Ovary (tissue), 9 donors: ENCODE results near the gene XPA. TPM values are rescaled to one million over a fixed set of nuclear protein-coding genes. Genes with fewer than 3 reads are reported as not detected.
A peak's percentile ranks its signal among the peaks of the same experiment; 100 is the strongest.

Experiments
- DNase-seq, 5 donors: peaks; one replicate each; pipeline ENCODE4 v3.0.0-alpha.2; 2019 to 2020
- H3K27ac ChIP-seq, 2 donors: fragments of 200-600 bp; one replicate each; pipeline versions ENCODE4 v1.5.1 to v1.8.0; 2019 to 2022
- H3K27me3 ChIP-seq: fragments of 200-600 bp; one replicate; pipeline ENCODE4 v1.8.0; 2022
- H3K36me3 ChIP-seq: fragments of 200-600 bp; sonication (generic); one replicate; pipeline ENCODE4 v1.5.1; 2019
- H3K4me1 ChIP-seq: one replicate; pipeline ENCODE4 v1.8.1; 2013; ENCODE audit warnings: mild to moderate bottlenecking, moderate library complexity; ENCODE audit not compliant: insufficient read depth
- H3K4me3 ChIP-seq: fragments of 200-600 bp; sonication (generic); one replicate; pipeline ENCODE4 v1.5.1; 2017
- H3K9me3 ChIP-seq, 2 donors: fragments of 200-600 bp in 1 of 2; sonication (generic) in 1 of 2; one replicate each; pipeline versions ENCODE4 v1.5.1 to v1.8.1; 2013 to 2019; ENCODE audit warnings: mild to moderate bottlenecking in 1 of 2, moderate library complexity in 1 of 2
- CTCF ChIP-seq, 3 donors: fragments of 450-650 bp in 2 of 3; fragments of 200-600 bp in 1 of 3; IDR thresholded peaks; one replicate each; pipeline versions ENCODE4 v1.5.1 to v1.8.0; 2016 to 2022; ENCODE audit warnings: antibody characterized with exemption in 3 of 3, mild to moderate bottlenecking in 1 of 3
- EP300 ChIP-seq: sonication (generic); formaldehyde crosslinking; IDR thresholded peaks from one replicate; pipeline ENCODE4 v1.6.1; 2017; ENCODE audit warnings: antibody characterized with exemption
- POLR2A ChIP-seq: fragments of 450-650 bp; IDR thresholded peaks from one replicate; pipeline ENCODE4 v1.6.1; 2017; ENCODE audit warnings: antibody characterized with exemption, mild to moderate bottlenecking, moderate library complexity
- WGBS, 3 donors: extraction: QIAGEN DNeasy Blood & Tissue Kit in 1 of 3; methylation state at CpG; one replicate each; pipeline versions ENCODE4 v1.1.5 to v1.1.7; 2013 to 2017; 5-methylcytosine and 5-hydroxymethylcytosine counted together
- intact Hi-C, 4 donors: fragments of 100-400 bp; cut with DNase I; formaldehyde crosslinking; loops; one replicate each; pipeline versions ENCODE4 v1.11.0 to v1.15.1; 2022 to 2023
- polyA plus RNA-seq, 2 donors: library from polyadenylated mRNA; stranded (reverse); fragments of 200-250 nt in 1 of 2; fragments of 350-450 nt in 1 of 2; fragmentation: Illumina TruSeq in 1 of 2; extraction: RNeasy Lipid Tissue Mini Kit (QIAGEN cat#74804) in 1 of 2; gene quantifications; one replicate each; pipeline ENCODE4 v1.2.3, GENCODE V29; 2013 to 2014
- total RNA-seq, 7 donors: library from RNA; depleted of rRNA in 2 of 7; stranded (reverse); fragments of >200 nt in 2 of 7; fragmentation: NEBNext Ultra II Directional in 3 of 7; extraction: Animal tissue kit (Norgen Biotek cat#: 25700) in 3 of 7; gene quantifications; one replicate each; pipeline versions ENCODE4 v1.1.0 to v1.2.4, GENCODE V29; 2016 to 2023
- donor health status: DM: no; HTN: no; CAD: no; lungs with moderate emphysema.
- donor health status: DM: no; HTN: no; CAD: no.
- donor health status: Bipolar disorder and iron deficiency.
- donor health status: DM: yes; HTN: yes; CAD: no.
- donor health status: DM: no; HTN: no; CAD: no.
- donor health status: DM: yes; HTN: yes; CAD: no.

Gene XPA
- total and polyA plus RNA-seq, 9 donors: 13.7 to 23.6 (median 16.7) TPM

DNA sequence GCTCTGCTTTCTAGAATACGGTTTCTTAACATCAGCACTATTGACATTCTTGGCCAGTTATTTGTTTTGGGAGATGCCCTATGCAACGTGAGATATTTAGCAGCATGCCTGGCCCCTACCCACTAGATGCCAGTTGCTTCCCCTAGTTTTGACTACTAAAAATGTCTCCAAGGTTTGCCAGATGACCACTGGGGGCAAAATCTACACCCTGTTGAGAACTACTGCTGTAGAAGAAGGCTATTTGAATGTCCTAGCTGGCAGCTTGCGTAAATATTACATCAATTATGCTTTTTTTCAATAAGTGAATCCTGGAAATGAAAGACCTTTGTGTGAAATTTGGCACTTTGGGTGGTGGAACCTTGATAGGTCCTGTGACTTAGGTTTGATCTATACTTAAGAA is 58.5 kb downstream of the XPA start:
- Histone ChIP-seq H3K9me3 (no peaks in the 10 kb centered on the region), H3K27me3 (no peaks in the 10 kb centered on the region), H3K36me3 (no peaks in the 10 kb centered on the region), H3K4me3 (no peak overlapping the region), H3K27ac (no peak overlapping the region), H3K4me1 (peaks cover 6% of the 10 kb centered on the region)
- 47 to 69% (median 58%) methylated on average over 3 of the region's 3 CpGs for WGBS, 3 donors
- DNase-seq: no peak
- intact Hi-C loops: no loop called here
- TF ChIP-seq EP300 (no peak), CTCF (IDR thresholded peaks at IDR 0.05) (no peak), POLR2A (no peak)

DNA sequence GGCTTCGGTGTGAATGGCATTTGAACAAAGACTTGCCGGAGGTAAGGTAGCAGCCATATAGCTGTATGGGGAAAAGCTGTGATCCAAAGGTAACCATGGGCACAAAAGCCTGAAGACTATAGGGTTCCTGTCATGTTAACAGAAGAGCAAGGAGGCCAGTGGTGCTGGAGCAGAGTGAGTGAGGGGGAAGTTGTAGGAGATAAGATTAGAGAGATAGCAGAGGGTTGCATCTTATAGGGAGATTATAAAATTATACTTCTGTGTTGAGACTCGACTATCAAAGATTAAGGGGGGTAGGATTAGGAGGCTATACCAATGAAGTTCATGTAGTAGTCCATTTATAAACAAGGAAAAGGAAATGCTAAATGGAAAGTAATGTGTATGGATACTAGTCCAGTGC is 60.2 kb downstream of the XPA start:
- intact Hi-C loops: no loop called here
- no peak overlapping the region for H3K4me3 ChIP-seq
- no peaks in the 10 kb centered on the region for H3K9me3 ChIP-seq
- H3K27ac ChIP-seq: no peak overlapping the region
- peaks cover 6% of the 10 kb centered on the region for H3K4me1 ChIP-seq
- no peaks in the 10 kb centered on the region for H3K27me3 ChIP-seq
- TF ChIP-seq POLR2A: no peak
- no peak for TF ChIP-seq CTCF (IDR thresholded peaks at IDR 0.05)
- no peak for TF ChIP-seq EP300
- no peaks in the 10 kb centered on the region for H3K36me3 ChIP-seq
- 71 to 81% (median 74%) methylated on average over 3 of the region's 3 CpGs for WGBS, 3 donors
- no peak for DNase-seq

GRCh38 chr9:97635026-97635425 is 62.1 kb downstream of the XPA start:
- DNase-seq: no peak
- no peak overlapping the region for H3K27ac ChIP-seq
- intact Hi-C loops: no loop called here
- H3K4me1 ChIP-seq: peaks cover 9% of the 10 kb centered on the region
- no peaks in the 10 kb centered on the region for H3K36me3 ChIP-seq
- TF ChIP-seq EP300: no peak
- no peak for TF ChIP-seq CTCF (IDR thresholded peaks at IDR 0.05)
- H3K4me3 ChIP-seq: peak overlapping the region; percentile 98
- no peaks in the 10 kb centered on the region for H3K9me3 ChIP-seq
- 67 to 77% (median 69%) methylated on average over 7 of the region's 7 CpGs for WGBS, 3 donors
- H3K27me3 ChIP-seq: no peaks in the 10 kb centered on the region

DNA sequence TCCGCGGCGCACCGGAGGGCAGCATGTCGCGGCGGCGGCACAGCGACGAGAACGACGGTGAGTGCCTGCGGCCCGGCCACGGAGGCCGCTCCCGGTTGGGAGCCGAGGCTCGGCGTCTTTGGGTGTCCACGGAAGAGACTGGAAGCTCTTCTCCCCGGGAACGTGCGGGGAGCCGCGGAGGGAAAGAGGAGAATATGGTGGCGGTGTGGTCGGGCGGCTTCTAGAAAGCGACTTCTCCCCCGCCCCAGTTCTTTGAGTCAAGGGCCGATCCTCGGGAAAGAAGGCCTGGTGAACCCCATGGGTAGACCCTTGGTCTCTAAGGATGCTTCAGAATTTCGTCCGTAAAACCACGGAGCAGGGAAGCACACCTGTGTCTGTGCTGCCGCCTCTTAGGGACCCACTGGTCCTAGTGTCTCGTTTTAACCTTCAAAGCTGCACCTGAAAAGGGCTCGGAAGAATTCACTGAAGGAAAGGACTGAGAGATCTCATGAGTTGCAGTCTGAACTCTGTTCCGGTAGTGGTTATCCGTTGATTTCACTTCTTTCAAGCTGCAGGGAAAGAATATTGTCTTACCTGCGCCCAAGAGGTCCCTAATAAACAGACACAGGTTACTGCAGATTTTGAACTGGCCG is 63.2 kb downstream of the XPA start:
- 0 to 1% (median 1%) methylated on average over 40 to 43 of the region's 43 CpGs for WGBS, 3 donors
- no peak for DNase-seq
- intact Hi-C loops: no loop called here

More for the DNA sequence above, 63.2 kb downstream of the XPA start:
- Histone ChIP-seq H3K27ac (peak overlapping the region; percentile 92 to 94), H3K27me3 (no peaks in the 10 kb centered on the region), H3K4me1 (peaks cover 9% of the 10 kb centered on the region), H3K9me3 (no peaks in the 10 kb centered on the region), H3K4me3 (peak overlapping the region; percentile 98), H3K36me3 (no peaks in the 10 kb centered on the region)
- TF ChIP-seq CTCF (IDR thresholded peaks at IDR 0.05) (no peak), EP300 (no peak), POLR2A (no peak)
